K562 (cell line): ENCODE data around the gene SLC37A3.

Experiments
- CBX2 ChIP-seq: fragments of 200-600 bp; sonication (generic); IDR thresholded peaks from one replicate; pipeline ENCODE4 v1.6.1; 2012; ENCODE audit warnings: mild to moderate bottlenecking, low read length, inconsistent platforms; ENCODE audit not compliant: insufficient read depth, poor library complexity, severe bottlenecking
- CEBPB ChIP-seq: fragments of 450-650 bp; IDR thresholded peaks from 2 replicates; pipeline ENCODE4 v1.6.1; 2016; ENCODE audit warnings: missing genetic modification characterization, missing compliant biosample characterization
- EZH2 ChIP-seq: IDR thresholded peaks from 2 replicates; pipeline ENCODE4 v1.6.1; 2012; ENCODE audit warnings: low read depth, mild to moderate bottlenecking, inconsistent platforms, low read length, borderline replicate concordance
- FOSL1 ChIP-seq: fragments of 200-800 bp; sonication (Bioruptor generic); conservative IDR thresholded peaks from 2 replicates; pipeline ENCODE4 v1.6.1; 2016; ENCODE audit warnings: missing genetic modification characterization, missing compliant biosample characterization
- HCFC1 ChIP-seq: IDR thresholded peaks from 2 replicates; pipeline ENCODE4 v1.6.1; 2012; ENCODE audit warnings: low read depth, low read length, improper control_type of control experiment
- NFE2L1 ChIP-seq: fragments of 450-650 bp; IDR thresholded peaks from 2 replicates; pipeline ENCODE4 v1.6.1; 2016; ENCODE audit warnings: missing genetic modification characterization, low read depth, mild to moderate bottlenecking, missing compliant biosample characterization, moderate library complexity, borderline replicate concordance
- TAF7 ChIP-seq: fragments of 450-650 bp; IDR thresholded peaks from 2 replicates; pipeline ENCODE4 v1.6.1; 2016; ENCODE audit warnings: missing genetic modification characterization, missing compliant biosample characterization
- TF ChIP-seq, protein P1 (sequence below), 3 experiments: IDR thresholded peaks in 2 of 3; conservative IDR thresholded peaks in 1 of 3; 2 replicates each; pipeline ENCODE4 v1.5.1; 2011 to 2012; ENCODE audit warnings: low read length in 3 of 3, mild to moderate bottlenecking in 3 of 3, control low read depth in 2 of 3, improper control_type of control experiment in 1 of 3, inconsistent platforms in 1 of 3, low read depth in 1 of 3, mixed read lengths in 1 of 3, moderate library complexity in 1 of 3; ENCODE audit not compliant: insufficient read depth in 2 of 3
- TF ChIP-seq, protein P2 (sequence below): sonication (generic); formaldehyde crosslinking; IDR thresholded peaks from 2 replicates; pipeline ENCODE4 v1.9.0; 2022; ENCODE audit warnings: mild to moderate bottlenecking, missing genetic modification reagents
- TF ChIP-seq, protein P3 (sequence below): fragments of 450-650 bp; IDR thresholded peaks from 2 replicates; pipeline ENCODE4 v1.6.1; 2016; ENCODE audit warnings: low read depth

DNA sequence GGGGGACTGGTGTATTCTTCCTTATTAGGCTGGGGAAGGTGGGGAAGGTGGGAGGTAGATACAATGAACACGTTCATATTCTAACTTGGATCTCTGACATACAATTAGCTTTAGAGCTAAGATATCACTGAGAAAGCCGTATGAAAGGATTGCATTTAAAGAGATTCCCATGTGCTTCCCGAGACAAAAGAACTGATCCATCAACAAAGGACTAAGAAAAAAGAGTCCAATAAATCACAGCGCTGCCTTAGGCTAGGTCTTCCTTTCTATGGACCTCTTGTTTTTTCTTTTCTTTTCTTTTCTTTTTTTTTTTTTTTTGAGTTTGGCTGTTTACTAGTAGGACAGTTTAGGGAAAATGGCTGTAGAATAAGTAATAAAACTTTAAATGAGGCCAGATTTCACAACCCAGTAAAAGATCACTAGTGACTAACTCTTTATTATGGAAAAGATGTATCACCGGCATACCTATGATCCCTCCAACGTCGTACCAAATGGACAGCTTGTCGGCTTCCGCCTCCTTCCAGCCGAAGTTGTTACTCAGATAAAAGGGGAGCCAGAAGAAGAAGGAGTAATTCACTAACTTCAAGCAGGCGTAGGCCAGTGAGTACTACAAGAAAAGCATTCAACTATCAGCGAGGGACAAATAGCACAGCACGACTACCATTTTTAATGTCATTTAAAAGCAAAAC, 50.0 kb downstream of the SLC37A3 start:
- TF ChIP-seq, protein P1, sequence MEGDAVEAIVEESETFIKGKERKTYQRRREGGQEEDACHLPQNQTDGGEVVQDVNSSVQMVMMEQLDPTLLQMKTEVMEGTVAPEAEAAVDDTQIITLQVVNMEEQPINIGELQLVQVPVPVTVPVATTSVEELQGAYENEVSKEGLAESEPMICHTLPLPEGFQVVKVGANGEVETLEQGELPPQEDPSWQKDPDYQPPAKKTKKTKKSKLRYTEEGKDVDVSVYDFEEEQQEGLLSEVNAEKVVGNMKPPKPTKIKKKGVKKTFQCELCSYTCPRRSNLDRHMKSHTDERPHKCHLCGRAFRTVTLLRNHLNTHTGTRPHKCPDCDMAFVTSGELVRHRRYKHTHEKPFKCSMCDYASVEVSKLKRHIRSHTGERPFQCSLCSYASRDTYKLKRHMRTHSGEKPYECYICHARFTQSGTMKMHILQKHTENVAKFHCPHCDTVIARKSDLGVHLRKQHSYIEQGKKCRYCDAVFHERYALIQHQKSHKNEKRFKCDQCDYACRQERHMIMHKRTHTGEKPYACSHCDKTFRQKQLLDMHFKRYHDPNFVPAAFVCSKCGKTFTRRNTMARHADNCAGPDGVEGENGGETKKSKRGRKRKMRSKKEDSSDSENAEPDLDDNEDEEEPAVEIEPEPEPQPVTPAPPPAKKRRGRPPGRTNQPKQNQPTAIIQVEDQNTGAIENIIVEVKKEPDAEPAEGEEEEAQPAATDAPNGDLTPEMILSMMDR (IDR thresholded peaks at IDR 0.05 in 2 of 3, conservative IDR thresholded peaks at IDR 0.05 in 1 of 3; ENCODE audit: insufficient read depth in 2 of 3, low read depth in 1 of 3, low read length in 3 of 3): no peak
- TF ChIP-seq CBX2 (no peak), FOSL1 (tag) (no peak), HCFC1 (no peak), TAF7 (tag) (no peak), CEBPB (tag) (no peak), EZH2 (no peak), NFE2L1 (tag) (no peak)
- TF ChIP-seq, protein P2, sequence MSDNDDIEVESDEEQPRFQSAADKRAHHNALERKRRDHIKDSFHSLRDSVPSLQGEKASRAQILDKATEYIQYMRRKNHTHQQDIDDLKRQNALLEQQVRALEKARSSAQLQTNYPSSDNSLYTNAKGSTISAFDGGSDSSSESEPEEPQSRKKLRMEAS (CRISPR knock-in tag): no peak
- TF ChIP-seq, protein P3, sequence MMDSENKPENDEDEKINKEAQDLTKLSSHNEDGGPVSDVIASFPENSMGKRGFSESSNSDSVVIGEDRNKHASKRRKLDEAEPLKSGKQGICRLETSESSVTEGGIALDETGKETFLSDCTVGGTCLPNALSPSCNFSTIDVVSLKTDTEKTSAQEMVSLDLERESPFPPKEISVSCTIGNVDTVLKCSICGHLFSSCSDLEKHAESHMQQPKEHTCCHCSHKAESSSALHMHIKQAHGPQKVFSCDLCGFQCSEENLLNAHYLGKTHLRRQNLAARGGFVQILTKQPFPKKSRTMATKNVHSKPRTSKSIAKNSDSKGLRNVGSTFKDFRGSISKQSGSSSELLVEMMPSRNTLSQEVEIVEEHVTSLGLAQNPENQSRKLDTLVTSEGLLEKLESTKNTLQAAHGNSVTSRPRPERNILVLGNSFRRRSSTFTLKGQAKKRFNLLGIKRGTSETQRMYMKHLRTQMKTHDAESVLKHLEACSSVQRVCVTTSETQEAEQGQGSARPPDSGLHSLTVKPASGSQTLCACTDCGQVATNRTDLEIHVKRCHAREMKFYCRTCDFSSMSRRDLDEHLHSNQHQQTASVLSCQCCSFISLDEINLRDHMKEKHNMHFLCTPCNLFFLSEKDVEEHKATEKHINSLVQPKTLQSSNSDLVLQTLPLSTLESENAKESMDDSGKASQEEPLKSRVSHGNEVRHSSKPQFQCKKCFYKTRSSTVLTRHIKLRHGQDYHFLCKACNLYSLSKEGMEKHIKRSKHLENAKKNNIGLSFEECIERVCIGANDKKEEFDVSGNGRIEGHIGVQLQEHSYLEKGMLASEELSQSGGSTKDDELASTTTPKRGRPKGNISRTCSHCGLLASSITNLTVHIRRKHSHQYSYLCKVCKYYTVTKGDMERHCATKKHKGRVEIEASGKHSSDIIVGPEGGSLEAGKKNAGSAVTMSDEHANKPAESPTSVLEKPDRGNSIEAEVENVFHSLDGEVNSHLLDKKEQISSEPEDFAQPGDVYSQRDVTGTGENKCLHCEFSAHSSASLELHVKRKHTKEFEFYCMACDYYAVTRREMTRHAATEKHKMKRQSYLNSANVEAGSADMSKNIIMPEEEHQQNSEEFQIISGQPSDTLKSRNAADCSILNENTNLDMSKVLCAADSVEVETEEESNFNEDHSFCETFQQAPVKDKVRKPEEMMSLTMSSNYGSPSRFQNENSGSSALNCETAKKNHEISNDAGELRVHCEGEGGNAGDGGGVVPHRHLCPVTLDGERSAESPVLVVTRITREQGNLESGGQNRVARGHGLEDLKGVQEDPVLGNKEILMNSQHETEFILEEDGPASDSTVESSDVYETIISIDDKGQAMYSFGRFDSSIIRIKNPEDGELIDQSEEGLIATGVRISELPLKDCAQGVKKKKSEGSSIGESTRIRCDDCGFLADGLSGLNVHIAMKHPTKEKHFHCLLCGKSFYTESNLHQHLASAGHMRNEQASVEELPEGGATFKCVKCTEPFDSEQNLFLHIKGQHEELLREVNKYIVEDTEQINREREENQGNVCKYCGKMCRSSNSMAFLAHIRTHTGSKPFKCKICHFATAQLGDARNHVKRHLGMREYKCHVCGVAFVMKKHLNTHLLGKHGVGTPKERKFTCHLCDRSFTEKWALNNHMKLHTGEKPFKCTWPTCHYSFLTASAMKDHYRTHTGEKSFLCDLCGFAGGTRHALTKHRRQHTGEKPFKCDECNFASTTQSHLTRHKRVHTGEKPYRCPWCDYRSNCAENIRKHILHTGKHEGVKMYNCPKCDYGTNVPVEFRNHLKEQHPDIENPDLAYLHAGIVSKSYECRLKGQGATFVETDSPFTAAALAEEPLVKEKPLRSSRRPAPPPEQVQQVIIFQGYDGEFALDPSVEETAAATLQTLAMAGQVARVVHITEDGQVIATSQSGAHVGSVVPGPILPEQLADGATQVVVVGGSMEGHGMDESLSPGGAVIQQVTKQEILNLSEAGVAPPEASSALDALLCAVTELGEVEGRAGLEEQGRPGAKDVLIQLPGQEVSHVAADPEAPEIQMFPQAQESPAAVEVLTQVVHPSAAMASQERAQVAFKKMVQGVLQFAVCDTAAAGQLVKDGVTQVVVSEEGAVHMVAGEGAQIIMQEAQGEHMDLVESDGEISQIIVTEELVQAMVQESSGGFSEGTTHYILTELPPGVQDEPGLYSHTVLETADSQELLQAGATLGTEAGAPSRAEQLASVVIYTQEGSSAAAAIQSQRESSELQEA: no peak
